Common myeloid progenitor, CD34-positive (primary cell): ENCODE data around the gene PPFIA1.

Source experiments
- CTCF ChIA-PET: fragments of 350-600 bp; sonication (Branson Sonifier 250); formaldehyde crosslinking; loops from one replicate; lab custom pipeline; 2021; ENCODE audit warnings: antibody characterized with exemption; lab: Charles Lee
- POLR2A ChIA-PET: fragments of 350-600 bp; sonication (Branson Sonifier 250); formaldehyde crosslinking; loops from one replicate; lab custom pipeline; 2021; ENCODE audit warnings: antibody characterized with exemption; lab: Charles Lee
- DNase-seq, 3 donors: peaks; one replicate each; pipeline versions ENCODE4 v3.0.0 to v3.0.0-alpha.2; 2013
- H3K27ac ChIP-seq, 2 experiments: 1 replicate in 1 of 2; 2 replicates in 1 of 2; pipeline ENCODE4 v1.7.0; 2013; ENCODE audit warnings: inconsistent platforms in 2 of 2, low read length in 2 of 2, mild to moderate bottlenecking in 2 of 2, low read depth in 1 of 2, moderate library complexity in 1 of 2; ENCODE audit not compliant: severe bottlenecking in 2 of 2, insufficient read depth in 1 of 2, poor library complexity in 1 of 2
- H3K27me3 ChIP-seq, 5 experiments: replicated peaks in 2 of 5; 1 replicate in 3 of 5; 2 replicates in 2 of 5; pipeline versions ENCODE4 v1.6.1 to v1.7.0; 2013; ENCODE audit warnings: low read length in 4 of 5, mild to moderate bottlenecking in 2 of 5, moderate library complexity in 2 of 5, inconsistent platforms in 1 of 5; ENCODE audit not compliant: insufficient read depth in 5 of 5, control insufficient read depth in 4 of 5
- H3K36me3 ChIP-seq, 4 experiments: 1 replicate in 2 of 4; 2 replicates in 2 of 4; pipeline versions ENCODE4 v1.6.1 to v1.7.0; 2013; ENCODE audit warnings: low read length in 3 of 4, control low read depth in 1 of 4, mild to moderate bottlenecking in 1 of 4; ENCODE audit not compliant: control insufficient read depth in 4 of 4, insufficient read depth in 4 of 4
- H3K4me1 ChIP-seq, 4 experiments: 1 replicate in 3 of 4; 2 replicates in 1 of 4; pipeline versions ENCODE4 v1.6.1 to v1.7.1; 2013; ENCODE audit warnings: low read length in 3 of 4, mild to moderate bottlenecking in 3 of 4, control low read depth in 1 of 4, inconsistent platforms in 1 of 4, moderate library complexity in 1 of 4; ENCODE audit not compliant: control insufficient read depth in 4 of 4, insufficient read depth in 4 of 4; ENCODE audit errors: control extremely low read depth in 1 of 4
- H3K4me3 ChIP-seq, 7 experiments: 1 replicate in 4 of 7; 2 replicates in 3 of 7; pipeline versions ENCODE4 v1.5.1 to v1.7.0; 2013; ENCODE audit warnings: mild to moderate bottlenecking in 7 of 7, low read length in 6 of 7, moderate library complexity in 6 of 7, inconsistent platforms in 2 of 7, low read depth in 2 of 7, control low read depth in 1 of 7; ENCODE audit not compliant: insufficient read depth in 4 of 7, control insufficient read depth in 1 of 7; ENCODE audit errors: extremely low read depth in 1 of 7
- H3K9me3 ChIP-seq, 5 experiments: 1 replicate in 4 of 5; 2 replicates in 1 of 5; pipeline versions ENCODE4 v1.6.1 to v1.7.1; 2013; ENCODE audit warnings: low read length in 4 of 5, mild to moderate bottlenecking in 2 of 5, inconsistent platforms in 1 of 5, low read depth in 1 of 5, moderate library complexity in 1 of 5; ENCODE audit not compliant: control insufficient read depth in 4 of 5, insufficient read depth in 2 of 5; ENCODE audit errors: control extremely low read depth in 1 of 5
- WGBS: methylation state at CpG from one replicate; pipeline ENCODE4 v1.1.5; 2013; ENCODE audit not compliant: insufficient coverage; 5-methylcytosine and 5-hydroxymethylcytosine counted together

The PPFIA1 gene

DNA sequence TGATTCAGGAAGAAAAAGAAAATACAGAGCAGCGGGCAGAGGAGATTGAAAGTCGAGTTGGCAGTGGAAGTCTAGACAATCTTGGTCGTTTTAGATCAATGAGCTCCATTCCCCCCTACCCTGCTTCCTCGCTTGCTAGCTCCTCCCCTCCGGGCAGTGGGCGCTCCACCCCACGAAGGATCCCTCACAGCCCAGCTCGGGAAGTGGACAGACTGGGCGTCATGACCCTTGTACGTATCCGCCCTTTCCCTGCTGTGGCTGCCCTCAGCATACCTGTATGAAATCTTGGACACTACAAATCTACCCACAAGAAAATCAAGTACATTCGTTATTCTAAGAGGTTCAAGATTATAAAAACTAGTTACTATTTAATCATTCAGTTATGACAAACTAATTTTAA, 77.7 kb downstream of the PPFIA1 start:
- peaks cover 18 to 53% (median 35%) of the 10 kb centered on the region in 4 experiments for H3K36me3 ChIP-seq
- H3K4me1 ChIP-seq, result no peaks in the 10 kb centered on the region
- H3K4me3 ChIP-seq, result no peak overlapping the region
- POLR2A ChIA-PET, result no interaction called here
- 100% methylated on average over 9 of the region's 12 CpGs for WGBS
- no peaks in the 10 kb centered on the region for H3K9me3 ChIP-seq
- CTCF ChIA-PET, result interaction anchor here (1.2 kb wide), 1 partner anchor 9 kb away, joined by 3 read pairs; no protein-coding TSS in a partner anchor
- H3K27ac ChIP-seq, result no peak overlapping the region
- DNase-seq, result no peak
- H3K27me3 ChIP-seq, result no peaks in the 10 kb centered on the region

DNA sequence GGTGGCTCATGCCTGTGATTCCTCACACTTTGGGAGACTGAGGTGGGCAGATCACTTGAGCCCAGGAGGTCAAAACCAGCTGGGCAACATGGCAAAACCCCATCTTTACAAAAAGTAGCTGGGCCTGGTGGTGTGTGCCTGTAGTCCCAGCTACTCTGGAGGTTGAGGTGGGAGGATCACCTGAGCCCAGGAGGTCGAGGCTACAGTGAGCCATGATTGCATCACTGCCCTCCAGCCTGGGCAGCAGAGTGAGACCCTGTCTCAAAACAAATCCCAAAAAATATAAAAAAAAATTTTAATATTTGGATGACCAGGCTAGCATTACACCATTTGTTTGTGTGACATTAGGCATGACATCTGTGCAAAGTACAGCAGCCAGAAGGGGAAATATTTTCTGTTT, 78.1 kb downstream of the PPFIA1 start:
- H3K4me1 ChIP-seq, result no peaks in the 10 kb centered on the region
- POLR2A ChIA-PET, result interaction anchor here (0.6 kb wide), 1 partner anchor 12 kb away, joined by 6 read pairs; no protein-coding TSS in a partner anchor
- H3K4me3 ChIP-seq, result no peak overlapping the region
- WGBS, result no CpG with 5 or more reads among the region's 1 CpG
- no peak overlapping the region for H3K27ac ChIP-seq
- H3K9me3 ChIP-seq, result no peaks in the 10 kb centered on the region
- no peak for DNase-seq
- H3K36me3 ChIP-seq, result peaks cover 16 to 49% (median 32%) of the 10 kb centered on the region in 4 experiments
- CTCF ChIA-PET, result interaction anchor here (1.2 kb wide), 1 partner anchor 9 kb away, joined by 3 read pairs; no protein-coding TSS in a partner anchor
- H3K27me3 ChIP-seq, result no peaks in the 10 kb centered on the region

DNA sequence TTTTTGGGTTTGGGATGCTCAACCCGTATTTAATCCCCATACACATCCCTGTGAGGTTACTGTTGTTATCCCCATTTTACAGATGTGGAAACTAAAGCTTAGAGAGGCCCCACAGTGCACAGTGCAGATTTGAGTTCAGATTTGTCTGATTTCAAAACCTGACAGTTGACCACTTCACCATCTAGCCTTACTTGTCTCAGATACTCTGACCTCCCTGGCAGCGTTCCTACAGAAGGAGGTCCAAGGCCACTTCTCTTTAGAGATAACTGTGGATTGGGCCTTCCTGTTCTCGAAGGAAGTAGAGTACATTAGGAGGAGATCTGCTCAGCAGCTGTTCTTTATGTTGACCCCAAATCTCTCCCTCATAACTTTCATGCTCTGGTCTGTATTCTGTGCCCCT, 81.2 kb downstream of the PPFIA1 start:
- peaks cover 17 to 53% (median 38%) of the 10 kb centered on the region in 4 experiments for H3K36me3 ChIP-seq
- no peak for DNase-seq
- no peak overlapping the region for H3K4me3 ChIP-seq
- POLR2A ChIA-PET, result no interaction called here
- H3K4me1 ChIP-seq, result no peaks in the 10 kb centered on the region
- no peaks in the 10 kb centered on the region for H3K27me3 ChIP-seq
- H3K9me3 ChIP-seq, result no peaks in the 10 kb centered on the region
- WGBS, result 80% methylated on average over 1 of the region's 3 CpGs
- CTCF ChIA-PET, result interaction anchor here (1.2 to 1.7 kb wide), 2 partner anchors 18 to 55 kb away, joined by 4 read pairs; no protein-coding TSS in a partner anchor
- H3K27ac ChIP-seq, result no peak overlapping the region

DNA sequence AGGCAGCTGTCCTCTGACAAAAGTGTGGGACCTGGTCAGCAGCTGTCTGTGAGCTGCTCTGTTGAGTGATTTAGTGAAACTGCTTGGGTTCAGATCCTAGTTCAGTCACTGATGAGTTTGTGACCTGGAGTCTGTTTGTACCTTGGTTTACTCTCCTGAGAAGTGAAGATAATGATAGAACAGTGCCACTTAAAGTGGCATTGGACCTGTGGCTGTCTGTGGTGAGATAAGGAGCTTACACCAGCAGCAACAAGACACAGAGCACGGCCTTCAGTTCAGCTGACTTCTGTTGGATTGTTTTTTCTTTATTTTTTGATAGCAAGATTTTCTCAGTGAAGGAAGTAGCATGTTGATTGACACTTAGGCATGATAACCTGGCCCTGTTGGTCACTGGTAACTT, 81.6 kb downstream of the PPFIA1 start:
- H3K4me3 ChIP-seq, result no peak overlapping the region
- H3K4me1 ChIP-seq, result no peaks in the 10 kb centered on the region
- H3K9me3 ChIP-seq, result no peaks in the 10 kb centered on the region
- H3K27me3 ChIP-seq, result no peaks in the 10 kb centered on the region
- H3K27ac ChIP-seq, result no peak overlapping the region
- peak in 1 of 3 donors; percentile 34 for DNase-seq
- WGBS, result 88% methylated on average over 1 of the region's 1 CpG
- CTCF ChIA-PET, result interaction anchor here (1.2 to 1.7 kb wide), 2 partner anchors 19 to 54 kb away, joined by 4 read pairs; no protein-coding TSS in a partner anchor
- POLR2A ChIA-PET, result no interaction called here
- peaks cover 17 to 56% (median 41%) of the 10 kb centered on the region in 4 experiments for H3K36me3 ChIP-seq

DNA sequence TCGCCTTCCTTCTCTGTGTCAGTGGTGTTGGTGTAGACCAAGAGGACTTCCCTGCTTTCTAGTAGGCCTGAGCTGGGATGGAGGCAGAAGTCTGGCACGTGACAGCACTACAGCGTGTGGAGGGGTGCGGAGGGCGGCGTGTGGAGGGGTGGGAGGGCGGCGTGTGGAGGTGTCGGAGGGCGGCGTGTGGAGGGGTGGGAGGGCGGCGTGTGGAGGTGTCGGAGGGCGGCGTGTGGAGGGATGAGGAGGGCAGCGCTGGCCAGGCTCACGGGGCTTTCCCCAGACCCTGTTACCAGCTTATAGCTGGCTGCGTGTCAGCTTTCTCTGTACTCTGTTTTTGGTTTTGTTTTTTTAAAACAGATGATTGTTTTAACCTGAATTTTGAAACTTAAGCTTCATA, 82.1 kb downstream of the PPFIA1 start:
- Histone ChIP-seq H3K4me1 (no peaks in the 10 kb centered on the region), H3K9me3 (no peaks in the 10 kb centered on the region), H3K4me3 (no peak overlapping the region), H3K27me3 (no peaks in the 10 kb centered on the region), H3K27ac (no peak overlapping the region), H3K36me3 (peaks cover 17 to 54% (median 41%) of the 10 kb centered on the region in 4 experiments)
- no peak for DNase-seq
- 100% methylated on average over 9 of the region's 19 CpGs for WGBS
- POLR2A ChIA-PET, result no interaction called here
- CTCF ChIA-PET, result interaction anchor here (1.7 kb wide), 1 partner anchor 19 kb away, joined by 4 read pairs; no protein-coding TSS in a partner anchor

DNA sequence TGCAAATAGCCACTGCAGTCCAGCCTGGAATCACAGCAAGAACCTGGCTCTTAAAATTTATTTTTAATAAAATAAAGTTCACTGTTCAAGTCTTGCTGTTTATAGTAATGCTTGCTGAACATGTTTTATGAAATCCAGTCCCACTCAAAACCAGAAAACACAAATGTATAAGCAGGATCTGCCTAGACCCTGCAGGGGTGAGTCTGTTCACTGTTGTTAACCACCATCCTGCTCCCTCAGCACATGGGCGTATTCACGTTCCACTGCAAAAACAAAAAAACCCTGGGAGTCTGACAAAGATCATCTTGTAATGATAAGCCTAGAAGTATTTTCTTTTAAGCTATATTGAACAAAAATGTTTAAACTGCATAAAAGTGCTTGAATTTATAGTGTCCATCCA, 82.8 kb downstream of the PPFIA1 start:
- no CpG with 5 or more reads among the region's 2 CpGs for WGBS
- no peak overlapping the region for H3K27ac ChIP-seq
- H3K4me3 ChIP-seq, result no peak overlapping the region
- peaks cover 0 to 4% (median 0%) of the 10 kb centered on the region in 4 experiments for H3K4me1 ChIP-seq
- ChIA-PET POLR2A (no interaction called here), CTCF (interaction anchor here (1.7 kb wide), 1 partner anchor 20 kb away, joined by 4 read pairs; no protein-coding TSS in a partner anchor)
- peaks cover 17 to 49% (median 39%) of the 10 kb centered on the region in 4 experiments for H3K36me3 ChIP-seq
- H3K9me3 ChIP-seq, result no peaks in the 10 kb centered on the region
- no peak for DNase-seq
- H3K27me3 ChIP-seq, result no peaks in the 10 kb centered on the region

DNA sequence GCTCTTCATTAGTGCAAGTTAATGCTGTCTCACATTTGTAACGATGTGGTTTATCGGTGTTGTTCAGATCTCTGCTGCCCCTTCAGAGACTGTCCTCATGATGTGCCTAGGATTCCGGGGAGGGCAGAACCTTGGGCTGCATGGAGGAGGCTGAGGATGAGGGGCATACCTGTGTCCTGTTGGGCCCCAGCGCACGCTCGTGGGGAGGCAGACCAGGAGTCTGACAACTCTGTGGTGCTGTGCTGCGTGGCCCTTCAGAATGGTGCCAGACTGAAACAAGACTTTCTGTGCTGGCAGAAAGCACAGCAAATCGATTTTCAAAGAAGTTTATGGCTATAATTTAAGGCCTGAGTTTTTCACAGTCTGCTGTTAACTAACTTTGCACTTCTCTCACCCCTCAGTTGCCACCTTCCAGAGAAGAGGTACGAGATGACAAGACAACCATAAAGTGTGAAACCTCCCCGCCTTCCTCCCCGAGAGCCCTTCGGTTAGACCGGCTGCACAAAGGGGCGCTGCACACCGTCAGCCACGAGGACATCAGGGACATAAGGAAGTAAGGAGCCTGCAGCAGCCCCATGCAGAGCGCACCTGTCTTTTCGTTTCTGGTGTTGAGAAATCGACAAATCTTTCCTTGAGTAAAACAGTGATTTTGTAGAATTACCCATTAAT, 83.5 kb downstream of the PPFIA1 start:
- Histone ChIP-seq H3K4me3 (no peak overlapping the region), H3K9me3 (no peaks in the 10 kb centered on the region), H3K4me1 (peaks cover 0 to 12% (median 3%) of the 10 kb centered on the region in 4 experiments), H3K27ac (no peak overlapping the region), H3K27me3 (no peaks in the 10 kb centered on the region), H3K36me3 (peaks cover 16 to 45% (median 34%) of the 10 kb centered on the region in 4 experiments)
- 95% methylated on average over 17 of the region's 19 CpGs for WGBS
- ChIA-PET CTCF (no interaction called here), POLR2A (no interaction called here)
- no peak for DNase-seq
